Measurements from ENCODE around the gene EFCAB11.

DNA sequence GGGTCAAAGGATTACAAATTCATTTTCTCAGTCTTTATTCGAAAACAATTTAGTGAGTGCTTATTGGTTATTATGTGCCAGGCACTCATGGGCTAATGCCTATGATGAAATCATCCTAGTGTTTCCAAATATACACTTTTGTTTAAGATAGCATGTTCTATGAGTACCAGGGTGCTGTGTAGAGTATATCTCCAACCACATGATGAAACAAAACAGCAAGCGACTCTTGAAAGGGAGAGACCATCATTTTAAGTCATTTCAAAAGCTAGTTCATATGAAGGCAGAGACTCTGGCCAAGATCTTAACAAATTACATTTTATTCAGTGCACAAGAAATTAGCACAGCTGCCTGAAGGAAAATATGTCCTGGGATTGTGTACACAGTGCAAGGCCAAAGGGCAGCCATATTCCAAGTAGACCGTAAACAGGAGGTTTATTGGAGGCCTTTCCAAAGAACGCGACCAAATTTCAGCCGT lies 204.2 kb downstream of the EFCAB11 start:
- TF ChIP-seq, protein P1, sequence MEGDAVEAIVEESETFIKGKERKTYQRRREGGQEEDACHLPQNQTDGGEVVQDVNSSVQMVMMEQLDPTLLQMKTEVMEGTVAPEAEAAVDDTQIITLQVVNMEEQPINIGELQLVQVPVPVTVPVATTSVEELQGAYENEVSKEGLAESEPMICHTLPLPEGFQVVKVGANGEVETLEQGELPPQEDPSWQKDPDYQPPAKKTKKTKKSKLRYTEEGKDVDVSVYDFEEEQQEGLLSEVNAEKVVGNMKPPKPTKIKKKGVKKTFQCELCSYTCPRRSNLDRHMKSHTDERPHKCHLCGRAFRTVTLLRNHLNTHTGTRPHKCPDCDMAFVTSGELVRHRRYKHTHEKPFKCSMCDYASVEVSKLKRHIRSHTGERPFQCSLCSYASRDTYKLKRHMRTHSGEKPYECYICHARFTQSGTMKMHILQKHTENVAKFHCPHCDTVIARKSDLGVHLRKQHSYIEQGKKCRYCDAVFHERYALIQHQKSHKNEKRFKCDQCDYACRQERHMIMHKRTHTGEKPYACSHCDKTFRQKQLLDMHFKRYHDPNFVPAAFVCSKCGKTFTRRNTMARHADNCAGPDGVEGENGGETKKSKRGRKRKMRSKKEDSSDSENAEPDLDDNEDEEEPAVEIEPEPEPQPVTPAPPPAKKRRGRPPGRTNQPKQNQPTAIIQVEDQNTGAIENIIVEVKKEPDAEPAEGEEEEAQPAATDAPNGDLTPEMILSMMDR (IDR thresholded peaks at IDR 0.05; ENCODE audit: low read length), result no peak
- no peak for TF ChIP-seq EZH2 (optimal IDR thresholded peaks at IDR 0.05; ENCODE audit: low read depth, low read length)

Data from MM.1S (cell line).